Measurements from ENCODE around the gene ITSN1. TPM values are rescaled to one million over a fixed set of nuclear protein-coding genes. Genes with fewer than 3 reads are reported as not detected.

Gene ITSN1
- total RNA-seq, 4 donors from 2014 or later, result 50.4 to 208 (median 96.7) TPM

DNA sequence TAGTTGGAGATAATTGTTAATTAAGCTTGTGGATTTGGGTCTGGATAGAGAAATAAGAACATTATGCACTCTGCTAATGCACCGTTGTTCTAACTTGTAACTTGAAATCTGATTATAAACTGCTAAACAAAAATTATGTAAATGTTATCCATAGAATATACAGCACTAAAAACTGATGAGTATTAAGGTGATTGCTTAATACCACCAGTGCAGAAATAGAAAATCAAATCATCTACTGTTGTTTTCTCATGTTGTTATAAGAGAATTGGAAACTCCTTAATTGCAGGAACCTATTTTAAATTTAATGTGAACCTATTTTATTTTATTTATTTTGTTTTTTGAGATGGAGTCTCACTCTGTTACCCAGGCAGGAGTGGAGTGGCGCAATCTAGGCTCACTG, 125.7 kb downstream of the ITSN1 start:
- WGBS, 2 donors, result 93 to 97% methylated on average over 2 of the region's 2 CpGs

GRCh38 chr21:33769057-33769456, 126.8 kb downstream of the ITSN1 start:
- Histone ChIP-seq H3K36me3 (peaks cover 0 to 64% (median 0%) of the 10 kb centered on the region in 3 donors), H3K4me3 (no peak overlapping the region), H3K27me3 (no peaks in the 10 kb centered on the region), H3K9me3 (no peaks in the 10 kb centered on the region), H3K4me1 (peaks cover 0 to 18% (median 0%) of the 10 kb centered on the region in 4 donors), H3K27ac (peak overlapping the region in 1 of 4 donors; percentile 8)
- WGBS, 2 donors, result 33 to 40% methylated on average over 1 of the region's 1 CpG
- DNase-seq (ENCODE audit: low spot score in 2 of 2), result no peak
- no peak for TF ChIP-seq CTCF (IDR thresholded peaks at IDR 0.05)
- TF ChIP-seq POLR2A (IDR thresholded peaks at IDR 0.05), result no peak
- TF ChIP-seq EP300 (IDR thresholded peaks at IDR 0.05), result no peak

More for the DNA sequence above, 125.7 kb downstream of the ITSN1 start:
- Histone ChIP-seq H3K9me3 (no peaks in the 10 kb centered on the region), H3K27me3 (no peaks in the 10 kb centered on the region), H3K36me3 (peaks cover 0 to 61% (median 0%) of the 10 kb centered on the region in 3 donors), H3K27ac (no peak overlapping the region), H3K4me1 (peaks cover 0 to 22% (median 5%) of the 10 kb centered on the region in 4 donors), H3K4me3 (no peak overlapping the region)
- TF ChIP-seq POLR2A (IDR thresholded peaks at IDR 0.05) (no peak), CTCF (IDR thresholded peaks at IDR 0.05) (no peak), EP300 (IDR thresholded peaks at IDR 0.05) (no peak)
- no peak for DNase-seq (ENCODE audit: low spot score in 2 of 2)

DNA sequence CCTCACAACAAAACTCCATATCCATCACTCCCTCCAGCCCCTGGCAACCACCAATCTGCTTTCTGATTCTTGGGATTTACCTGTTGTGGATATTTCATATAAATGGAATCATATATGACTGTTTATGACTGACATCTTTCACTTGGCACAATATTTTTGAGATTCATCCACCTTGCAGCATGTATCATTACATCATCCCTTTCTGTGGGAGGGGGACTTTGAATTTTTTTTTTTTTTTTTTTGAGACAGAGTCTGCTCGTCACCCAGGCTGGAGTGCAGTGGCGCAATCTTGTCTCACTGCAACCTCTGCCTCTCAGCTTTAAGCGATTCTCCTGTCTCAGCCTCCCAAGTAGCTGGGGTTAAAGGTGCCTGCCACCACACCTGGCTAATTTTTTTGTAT, 128.2 kb downstream of the ITSN1 start:
- Histone ChIP-seq H3K27me3 (no peaks in the 10 kb centered on the region), H3K9me3 (no peaks in the 10 kb centered on the region), H3K4me3 (no peak overlapping the region), H3K27ac (no peak overlapping the region), H3K36me3 (peaks cover 0 to 74% (median 6%) of the 10 kb centered on the region in 3 donors), H3K4me1 (peaks cover 0 to 17% (median under 1%) of the 10 kb centered on the region in 4 donors)
- no peak for DNase-seq (ENCODE audit: low spot score in 2 of 2)
- TF ChIP-seq EP300 (IDR thresholded peaks at IDR 0.05) (no peak), CTCF (IDR thresholded peaks at IDR 0.05) (no peak), POLR2A (IDR thresholded peaks at IDR 0.05) (no peak)
- 95 to 97% methylated on average over 3 of the region's 3 CpGs for WGBS, 2 donors

GRCh38 chr21:33771976-33772375, 129.7 kb downstream of the ITSN1 start:
- Histone ChIP-seq H3K4me3 (no peak overlapping the region), H3K27ac (no peak overlapping the region), H3K9me3 (no peaks in the 10 kb centered on the region), H3K27me3 (no peaks in the 10 kb centered on the region), H3K36me3 (peaks cover 0 to 69% (median 6%) of the 10 kb centered on the region in 3 donors), H3K4me1 (peaks cover 0 to 28% (median 4%) of the 10 kb centered on the region in 4 donors)
- DNase-seq (ENCODE audit: low spot score in 2 of 2), result no peak
- TF ChIP-seq EP300 (IDR thresholded peaks at IDR 0.05), result no peak
- TF ChIP-seq POLR2A (IDR thresholded peaks at IDR 0.05), result no peak
- TF ChIP-seq CTCF (IDR thresholded peaks at IDR 0.05), result no peak
- 96 to 97% methylated on average over 18 of the region's 18 CpGs for WGBS, 2 donors

DNA sequence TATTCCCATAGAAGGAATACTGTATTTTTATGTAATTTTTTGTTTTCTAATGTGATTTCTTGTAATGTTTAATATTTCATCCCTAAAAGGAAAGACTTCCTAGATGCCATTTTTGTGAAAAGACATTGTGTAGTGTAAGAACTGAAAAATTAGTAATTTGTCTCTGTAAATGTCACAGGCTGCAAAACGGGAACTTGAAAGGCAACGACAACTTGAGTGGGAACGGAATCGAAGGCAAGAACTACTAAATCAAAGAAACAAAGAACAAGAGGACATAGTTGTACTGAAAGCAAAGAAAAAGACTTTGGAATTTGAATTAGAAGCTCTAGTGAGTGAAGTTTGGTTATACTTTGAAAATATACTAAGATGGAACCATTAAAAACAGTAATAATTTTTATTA, 132.2 kb downstream of the ITSN1 start:
- peak overlapping the region in 3 of 4 donors; percentile 36 to 90 (median 51) for H3K27ac ChIP-seq
- peaks cover 0 to 68% (median 6%) of the 10 kb centered on the region in 3 donors for H3K36me3 ChIP-seq
- WGBS, 2 donors, result 47 to 54% methylated on average over 4 of the region's 4 CpGs
- H3K4me1 ChIP-seq, result peaks cover 0 to 26% (median 4%) of the 10 kb centered on the region in 4 donors
- DNase-seq (ENCODE audit: low spot score in 2 of 2), result no peak
- no peaks in the 10 kb centered on the region for H3K27me3 ChIP-seq
- peaks cover 0 to 11% (median 1%) of the 10 kb centered on the region in 4 donors for H3K9me3 ChIP-seq
- no peak overlapping the region for H3K4me3 ChIP-seq
- TF ChIP-seq POLR2A (IDR thresholded peaks at IDR 0.05), result no peak
- no peak for TF ChIP-seq EP300 (IDR thresholded peaks at IDR 0.05)
- no peak for TF ChIP-seq CTCF (IDR thresholded peaks at IDR 0.05)

Measured in tibial nerve (tissue), 4 donors.